Measurements from ENCODE around the gene ZBTB12.

DNA sequence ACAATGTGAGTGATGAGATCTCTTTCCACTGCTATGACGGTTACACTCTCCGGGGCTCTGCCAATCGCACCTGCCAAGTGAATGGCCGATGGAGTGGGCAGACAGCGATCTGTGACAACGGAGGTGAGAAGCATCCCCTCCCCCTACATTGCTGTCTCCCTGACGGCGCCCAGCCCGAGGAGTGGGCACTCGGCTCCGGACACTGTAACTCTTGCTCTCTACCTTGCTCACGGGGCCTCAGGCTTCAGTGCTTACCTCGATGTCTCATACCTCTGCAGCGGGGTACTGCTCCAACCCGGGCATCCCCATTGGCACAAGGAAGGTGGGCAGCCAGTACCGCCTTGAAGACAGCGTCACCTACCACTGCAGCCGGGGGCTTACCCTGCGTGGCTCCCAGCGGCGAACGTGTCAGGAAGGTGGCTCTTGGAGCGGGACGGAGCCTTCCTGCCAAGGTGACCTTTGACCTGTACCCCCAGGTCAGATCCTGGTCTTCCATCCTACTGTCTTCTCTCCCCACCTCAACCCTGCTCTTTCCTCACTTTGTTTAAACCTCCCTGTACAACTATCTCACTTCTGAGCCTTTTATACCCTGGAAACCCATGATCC, 45.3 kb upstream of the ZBTB12 start:
- TF ChIP-seq POLR2AphosphoS5 (IDR thresholded peaks at IDR 0.05; ENCODE audit: borderline replicate concordance, low read depth, low read length) = no peak
- TF ChIP-seq EZH2 (IDR thresholded peaks at IDR 0.05) = no peak

Measured in SK-N-MC (cell line).